MCF 10A (cell line): ENCODE measurements around the gene HELZ. TPM values are rescaled to one million over a fixed set of nuclear protein-coding genes. Genes with fewer than 3 reads are reported as not detected.

Experiments used
- BruUV-seq: library from RNA; stranded (reverse); fragments of 400-500 nt; replicated peaks from 2 replicates; lab custom pipeline; 2021; lab: Mats Ljungman, UMichigan
- CTCF ChIA-PET: fragments of 300-600 bp; sonication (Branson Sonifier 250); formaldehyde crosslinking; extraction: SDS; loops from one replicate; lab custom pipeline; 2021; ENCODE audit warnings: antibody characterized with exemption, inconsistent platforms; lab: Yijun Ruan, JAX
- POLR2A ChIA-PET: fragments of 300-600, 350-650 bp; sonication (Branson Sonifier 250); formaldehyde crosslinking; extraction: SDS; loops from one replicate; lab custom pipeline; 2020; ENCODE audit warnings: antibody characterized with exemption, inconsistent platforms; lab: Yijun Ruan, JAX
- DNase-seq: peaks from one replicate; pipeline ENCODE4 v3.0.0-alpha.2; 2018; ENCODE audit not compliant: unreplicated experiment
- H3K27ac Mint-ChIP-seq: one replicate; pipeline ENCODE4 v1.8.0; 2022; ENCODE audit warnings: mild to moderate bottlenecking, low read depth, mixed read lengths; ENCODE audit not compliant: unreplicated experiment
- H3K27me3 Mint-ChIP-seq: one replicate; pipeline ENCODE4 v1.8.0; 2022; ENCODE audit warnings: mixed read lengths; ENCODE audit not compliant: insufficient read depth, unreplicated experiment
- H3K36me3 Mint-ChIP-seq: one replicate; pipeline ENCODE4 v1.8.0; 2022; ENCODE audit warnings: mild to moderate bottlenecking, moderate library complexity, mixed read lengths; ENCODE audit not compliant: insufficient read depth, unreplicated experiment
- H3K4me1 Mint-ChIP-seq: one replicate; pipeline ENCODE4 v1.8.0; 2022; ENCODE audit warnings: mixed read lengths; ENCODE audit not compliant: insufficient read depth, unreplicated experiment
- H3K4me3 Mint-ChIP-seq: one replicate; pipeline ENCODE4 v1.8.0; 2022; ENCODE audit warnings: mild to moderate bottlenecking, moderate library complexity, mixed read lengths; ENCODE audit not compliant: unreplicated experiment
- H3K9me3 Mint-ChIP-seq: one replicate; pipeline ENCODE4 v1.8.0; 2022; ENCODE audit warnings: mixed read lengths; ENCODE audit not compliant: unreplicated experiment
- intact Hi-C: fragments of 100-400 bp; cut with micrococcal nuclease; formaldehyde crosslinking; loops from 2 replicates; pipeline ENCODE4 v1.14.1; 2022
- total RNA-seq: library from RNA; stranded (reverse); gene quantifications from 2 replicates; pipeline ENCODE4 v1.2.3, GENCODE V29; 2022
- TF ChIP-seq, protein P1 (sequence below): fragments of 200-600 bp; IDR thresholded peaks from one replicate; pipeline ENCODE4 v1.8.0; 2022; ENCODE audit warnings: antibody characterized with exemption, mild to moderate bottlenecking; ENCODE audit not compliant: unreplicated experiment

HELZ gene
- total RNA-seq, 1 experiment from 2014 or later: 71.7 TPM

DNA sequence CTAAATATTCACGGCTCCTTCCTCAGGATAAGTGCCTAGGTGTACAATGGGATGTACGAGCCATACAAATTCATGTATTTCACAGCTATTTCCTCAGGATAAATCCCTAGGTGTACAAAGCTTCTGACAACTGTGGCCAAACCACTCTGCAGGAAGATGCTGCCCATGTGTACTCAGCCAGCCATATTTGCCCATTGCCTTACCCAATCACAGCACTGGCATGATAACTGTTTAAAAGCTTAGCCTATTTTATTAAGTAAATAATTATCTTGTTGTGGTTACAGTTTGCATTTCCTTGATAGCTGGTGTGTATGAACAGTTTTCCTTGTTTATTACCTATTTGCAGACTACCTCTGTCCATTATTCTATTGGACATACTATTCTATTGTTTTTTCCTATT, 165.5 kb downstream of the HELZ start:
- intact Hi-C loops: no loop called here
- CTCF ChIA-PET: no interaction called here
- H3K27me3 Mint-ChIP-seq: no peaks in the 10 kb centered on the region
- H3K4me3 Mint-ChIP-seq: no peak overlapping the region
- no peak for DNase-seq
- BruUV-seq: no TSS peak
- TF ChIP-seq, protein P1, sequence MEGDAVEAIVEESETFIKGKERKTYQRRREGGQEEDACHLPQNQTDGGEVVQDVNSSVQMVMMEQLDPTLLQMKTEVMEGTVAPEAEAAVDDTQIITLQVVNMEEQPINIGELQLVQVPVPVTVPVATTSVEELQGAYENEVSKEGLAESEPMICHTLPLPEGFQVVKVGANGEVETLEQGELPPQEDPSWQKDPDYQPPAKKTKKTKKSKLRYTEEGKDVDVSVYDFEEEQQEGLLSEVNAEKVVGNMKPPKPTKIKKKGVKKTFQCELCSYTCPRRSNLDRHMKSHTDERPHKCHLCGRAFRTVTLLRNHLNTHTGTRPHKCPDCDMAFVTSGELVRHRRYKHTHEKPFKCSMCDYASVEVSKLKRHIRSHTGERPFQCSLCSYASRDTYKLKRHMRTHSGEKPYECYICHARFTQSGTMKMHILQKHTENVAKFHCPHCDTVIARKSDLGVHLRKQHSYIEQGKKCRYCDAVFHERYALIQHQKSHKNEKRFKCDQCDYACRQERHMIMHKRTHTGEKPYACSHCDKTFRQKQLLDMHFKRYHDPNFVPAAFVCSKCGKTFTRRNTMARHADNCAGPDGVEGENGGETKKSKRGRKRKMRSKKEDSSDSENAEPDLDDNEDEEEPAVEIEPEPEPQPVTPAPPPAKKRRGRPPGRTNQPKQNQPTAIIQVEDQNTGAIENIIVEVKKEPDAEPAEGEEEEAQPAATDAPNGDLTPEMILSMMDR: no peak
- POLR2A ChIA-PET: interaction anchor here (1.0 to 1.1 kb wide), 2 partner anchors 11 to 127 kb away, joined by 3 read pairs; no protein-coding TSS in a partner anchor
- peaks cover 52% of the 10 kb centered on the region for H3K36me3 Mint-ChIP-seq
- no peaks in the 10 kb centered on the region for H3K4me1 Mint-ChIP-seq
- peak overlapping the region; percentile 55 for H3K27ac Mint-ChIP-seq
- H3K9me3 Mint-ChIP-seq: no peaks in the 10 kb centered on the region

GRCh38 chr17:67078292-67078691, 166.7 kb downstream of the HELZ start:
- TF ChIP-seq, protein P1: no peak
- Mint-ChIP-seq H3K36me3 (peaks cover 45% of the 10 kb centered on the region), H3K9me3 (no peaks in the 10 kb centered on the region), H3K4me1 (no peaks in the 10 kb centered on the region), H3K27ac (no peak overlapping the region), H3K4me3 (no peak overlapping the region), H3K27me3 (no peaks in the 10 kb centered on the region)
- no peak for DNase-seq
- CTCF ChIA-PET: interaction anchor here (0.6 to 0.7 kb wide), 2 partner anchors 134 to 518 kb away, joined by 3 read pairs; no protein-coding TSS in a partner anchor
- POLR2A ChIA-PET: no interaction called here
- BruUV-seq: no TSS peak
- intact Hi-C loops: no loop called here

GRCh38 chr17:67076290-67076689, 168.7 kb downstream of the HELZ start:
- no peak for DNase-seq
- Mint-ChIP-seq H3K4me3 (no peak overlapping the region), H3K27ac (peak overlapping the region; percentile 42), H3K9me3 (no peaks in the 10 kb centered on the region), H3K4me1 (no peaks in the 10 kb centered on the region), H3K36me3 (peaks cover 42% of the 10 kb centered on the region), H3K27me3 (no peaks in the 10 kb centered on the region)
- no TSS peak for BruUV-seq
- intact Hi-C loops: no loop called here
- POLR2A ChIA-PET: interaction anchor here (0.9 to 1.3 kb wide), 2 partner anchors 9 to 10 kb away, joined by 3 to 8 read pairs; no protein-coding TSS in a partner anchor
- TF ChIP-seq, protein P1: no peak
- CTCF ChIA-PET: interaction anchor here (1.1 kb wide), 1 partner anchor 10 kb away, joined by 5 read pairs; no protein-coding TSS in a partner anchor

DNA sequence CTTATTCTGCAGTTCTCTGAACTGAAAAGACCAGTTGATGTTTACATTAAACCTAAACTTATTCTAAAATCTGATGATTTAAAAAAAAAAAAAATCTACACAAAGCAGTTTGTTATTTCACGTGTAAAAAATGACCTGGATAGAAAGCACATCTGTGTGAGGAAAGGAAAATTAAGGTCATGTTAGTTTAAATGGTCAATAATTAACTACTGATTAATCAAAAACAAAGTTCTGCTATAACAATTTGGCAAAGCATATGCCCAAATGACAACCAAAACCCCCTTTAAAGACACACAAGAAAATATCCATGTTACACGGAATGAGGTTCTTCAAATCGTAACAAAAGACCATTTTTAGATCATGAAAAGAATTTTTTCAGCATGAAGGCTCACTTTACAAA, 170.2 kb downstream of the HELZ start:
- POLR2A ChIA-PET: no interaction called here
- no peak overlapping the region for H3K27ac Mint-ChIP-seq
- intact Hi-C loops: no loop called here
- CTCF ChIA-PET: no interaction called here
- no peaks in the 10 kb centered on the region for H3K27me3 Mint-ChIP-seq
- no TSS peak for BruUV-seq
- peaks cover 42% of the 10 kb centered on the region for H3K36me3 Mint-ChIP-seq
- no peaks in the 10 kb centered on the region for H3K4me1 Mint-ChIP-seq
- no peak for DNase-seq
- no peaks in the 10 kb centered on the region for H3K9me3 Mint-ChIP-seq
- H3K4me3 Mint-ChIP-seq: no peak overlapping the region
- TF ChIP-seq, protein P1: no peak
